ENCODE measurements around the gene UBXN10.

DNA sequence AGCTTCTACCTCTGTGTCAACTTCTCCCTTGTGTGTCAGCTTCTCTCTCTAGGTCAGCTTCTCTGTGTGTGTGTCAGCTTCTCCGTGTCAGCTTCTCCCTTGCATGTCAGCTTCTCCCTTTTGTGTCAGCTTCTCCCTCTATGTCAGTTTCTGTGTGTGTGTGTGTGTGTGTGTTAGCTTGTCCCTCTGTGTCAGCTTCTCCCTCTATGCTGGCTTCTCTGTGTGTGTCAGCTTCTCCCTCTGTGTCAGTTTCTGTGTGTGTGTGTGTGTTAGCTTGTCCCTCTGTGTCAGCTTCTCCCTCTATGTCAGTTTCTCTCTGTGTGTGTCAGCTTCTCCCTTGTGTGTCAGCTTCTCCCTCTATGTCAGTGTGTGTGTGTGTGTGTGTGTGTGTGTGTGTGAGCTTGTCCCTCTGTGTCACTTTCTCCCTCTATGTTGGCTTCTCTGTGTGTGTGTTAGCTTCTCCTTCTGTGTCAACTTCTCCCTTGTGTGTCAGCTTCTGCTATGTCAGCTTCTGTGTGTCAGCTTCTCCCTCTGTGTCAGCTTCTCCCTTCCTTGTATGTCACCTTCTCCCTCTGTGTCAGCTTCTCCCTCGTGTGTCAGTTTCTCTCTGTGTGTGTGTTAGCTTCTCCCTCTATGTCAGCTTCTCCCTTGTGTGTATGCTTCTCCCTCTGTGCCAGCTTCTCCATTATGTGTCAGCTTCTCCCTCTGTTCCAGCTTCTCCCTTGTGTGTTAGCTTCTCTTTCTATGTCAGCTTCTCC is 6.3 kb upstream of the UBXN10 start:
- TF ChIP-seq, protein P1, sequence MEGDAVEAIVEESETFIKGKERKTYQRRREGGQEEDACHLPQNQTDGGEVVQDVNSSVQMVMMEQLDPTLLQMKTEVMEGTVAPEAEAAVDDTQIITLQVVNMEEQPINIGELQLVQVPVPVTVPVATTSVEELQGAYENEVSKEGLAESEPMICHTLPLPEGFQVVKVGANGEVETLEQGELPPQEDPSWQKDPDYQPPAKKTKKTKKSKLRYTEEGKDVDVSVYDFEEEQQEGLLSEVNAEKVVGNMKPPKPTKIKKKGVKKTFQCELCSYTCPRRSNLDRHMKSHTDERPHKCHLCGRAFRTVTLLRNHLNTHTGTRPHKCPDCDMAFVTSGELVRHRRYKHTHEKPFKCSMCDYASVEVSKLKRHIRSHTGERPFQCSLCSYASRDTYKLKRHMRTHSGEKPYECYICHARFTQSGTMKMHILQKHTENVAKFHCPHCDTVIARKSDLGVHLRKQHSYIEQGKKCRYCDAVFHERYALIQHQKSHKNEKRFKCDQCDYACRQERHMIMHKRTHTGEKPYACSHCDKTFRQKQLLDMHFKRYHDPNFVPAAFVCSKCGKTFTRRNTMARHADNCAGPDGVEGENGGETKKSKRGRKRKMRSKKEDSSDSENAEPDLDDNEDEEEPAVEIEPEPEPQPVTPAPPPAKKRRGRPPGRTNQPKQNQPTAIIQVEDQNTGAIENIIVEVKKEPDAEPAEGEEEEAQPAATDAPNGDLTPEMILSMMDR (IDR thresholded peaks at IDR 0.05): no peak
- no peak for TF ChIP-seq POLR2A (IDR thresholded peaks at IDR 0.05)
